GM19023 (cell line): ENCODE data around the gene ACAT2.
"Not testable (repeated sequence)": the region's sequence is repeated elsewhere in the genome, so short reads cannot be mapped to it uniquely, and the experiment has no call there.

ENCODE experiments used
- ATAC-seq: cut with Tn5 transposase; IDR thresholded peaks from one replicate; pipeline ENCODE4 v1.9.1; 2021; ENCODE audit warnings: mild to moderate bottlenecking, moderate library complexity; ENCODE audit not compliant: unreplicated experiment

ACAT2 gene

GRCh38 chr6:159729598-159730331, 32.1 kb upstream of the ACAT2 start:
- no peak for ATAC-seq

GRCh38 chr6:159730332-159730676, 31.5 kb upstream of the ACAT2 start:
- ATAC-seq: no peak

- ATAC-seq: not testable (repeated sequence)
Observed at GRCh38 chr6:159732550-159732949, 29.3 kb upstream of the ACAT2 start.

- ATAC-seq: not testable (repeated sequence)
Observed at GRCh38 chr6:159733395-159733794, 28.4 kb upstream of the ACAT2 start.

GRCh38 chr6:159736908-159737307, 24.9 kb upstream of the ACAT2 start:
- ATAC-seq: no peak

GRCh38 chr6:159739341-159739740, 22.5 kb upstream of the ACAT2 start:
- ATAC-seq: no peak

- no peak for ATAC-seq
Observed at GRCh38 chr6:159742165-159742564, 19.7 kb upstream of the ACAT2 start.

- no peak for ATAC-seq
Observed at GRCh38 chr6:159745081-159745480, 16.8 kb upstream of the ACAT2 start.

GRCh38 chr6:159746759-159747158, 15.1 kb upstream of the ACAT2 start:
- no peak for ATAC-seq

GRCh38 chr6:159748127-159748526, 13.7 kb upstream of the ACAT2 start:
- ATAC-seq: not testable (repeated sequence)

- no peak for ATAC-seq
Observed at GRCh38 chr6:159751448-159751847, 10.4 kb upstream of the ACAT2 start.

- ATAC-seq: no peak
Observed at GRCh38 chr6:159753081-159753872, 8.6 kb upstream of the ACAT2 start.

- ATAC-seq: no peak
Observed at GRCh38 chr6:159754401-159754800, 7.4 kb upstream of the ACAT2 start.

- ATAC-seq: no peak
Observed at GRCh38 chr6:159754959-159755914, 6.6 kb upstream of the ACAT2 start.

- no peak for ATAC-seq
Observed at GRCh38 chr6:159756508-159756907, 5.3 kb upstream of the ACAT2 start.

GRCh38 chr6:159758031-159759001, 3.5 kb upstream of the ACAT2 start:
- ATAC-seq: no peak

GRCh38 chr6:159759645-159760044, 2.2 kb upstream of the ACAT2 start:
- ATAC-seq: no peak

- no peak for ATAC-seq
Observed at GRCh38 chr6:159760602-159761057, 1.2 kb upstream of the ACAT2 start.

- peak; percentile 0 for ATAC-seq
Observed at GRCh38 chr6:159761129-159761872, 544 bp upstream of the ACAT2 start.
